ENCODE data around the gene GNAS. TPM values are rescaled to one million over a fixed set of nuclear protein-coding genes. Genes with fewer than 3 reads are reported as not detected.

The GNAS gene
- total and polyA plus RNA-seq, 9 of the 15 experiments (the other 6 are each of a cell fraction or from before 2014, with no cell fraction given), result 128 to 648 (median 266) TPM

DNA sequence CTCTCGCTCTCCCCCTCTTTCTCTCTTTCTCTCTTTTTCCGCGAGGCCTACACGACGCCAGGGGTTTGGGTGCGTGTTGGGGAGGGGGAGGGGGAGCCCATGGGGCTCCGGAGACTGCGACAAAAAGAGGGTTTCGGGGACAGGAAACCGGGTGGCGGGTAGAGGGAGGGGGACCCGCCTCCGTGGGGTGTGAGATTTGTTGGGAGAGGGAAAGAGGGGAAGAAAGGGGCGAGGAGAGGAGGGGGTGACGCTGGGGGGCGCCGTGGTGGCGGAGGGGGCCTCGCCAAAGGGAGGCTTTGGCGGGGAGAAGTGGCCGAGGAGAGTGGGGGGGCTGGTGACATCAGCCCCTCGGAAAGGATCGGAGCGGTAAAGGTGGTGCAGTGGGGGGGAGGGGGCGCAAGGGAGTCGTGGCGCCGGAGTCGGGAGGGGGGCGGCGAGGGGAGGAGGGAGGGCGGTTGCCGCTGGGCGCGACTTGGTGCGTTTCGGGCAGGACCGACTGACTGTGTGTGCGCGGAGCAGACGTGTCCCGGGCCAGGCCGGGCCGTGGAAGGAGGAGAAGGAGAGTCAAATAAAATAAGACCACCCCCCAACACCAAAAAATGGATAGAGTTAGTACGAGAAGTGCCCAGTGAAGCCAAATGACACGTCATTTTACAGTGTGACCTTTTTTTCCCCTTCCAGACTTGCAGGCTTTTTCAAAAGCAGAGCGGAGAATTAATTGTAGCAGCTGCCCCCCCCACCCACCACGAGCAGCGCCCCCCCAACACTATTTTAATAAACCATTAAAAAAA is 39.8 kb downstream of the GNAS start (continued):
- TF ChIP-seq SMC3 (conservative IDR thresholded peaks at IDR 0.05; ENCODE audit: insufficient read depth, low read depth, low read length), result no peak
- TF ChIP-seq MAFG (tag; conservative IDR thresholded peaks at IDR 0.05), result no peak
- peak; percentile 30; the same call in 1 of the 2 replicates for TF ChIP-seq PML (IDR thresholded peaks at IDR 0.05; ENCODE audit: low read length)
- no peak for TF ChIP-seq EHMT2 (IDR thresholded peaks at IDR 0.05)
- TF ChIP-seq KDM1A (IDR thresholded peaks at IDR 0.05), result peak in 1 of 2 experiments; percentile 58; a peak in 1 of 4 replicates
- TF ChIP-seq, protein P1, sequence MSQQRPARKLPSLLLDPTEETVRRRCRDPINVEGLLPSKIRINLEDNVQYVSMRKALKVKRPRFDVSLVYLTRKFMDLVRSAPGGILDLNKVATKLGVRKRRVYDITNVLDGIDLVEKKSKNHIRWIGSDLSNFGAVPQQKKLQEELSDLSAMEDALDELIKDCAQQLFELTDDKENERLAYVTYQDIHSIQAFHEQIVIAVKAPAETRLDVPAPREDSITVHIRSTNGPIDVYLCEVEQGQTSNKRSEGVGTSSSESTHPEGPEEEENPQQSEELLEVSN (IDR thresholded peaks at IDR 0.05; ENCODE audit: borderline replicate concordance in 1 of 2, extremely low read depth in 1 of 2, insufficient read depth in 1 of 2, insufficient read length in 1 of 2, low read depth in 1 of 2, low read length in 1 of 2, poor library complexity in 1 of 2, severe bottlenecking in 1 of 2), result peak in 1 of 2 experiments; percentile 38
- no peak for TF ChIP-seq POLR2B (IDR thresholded peaks at IDR 0.05; ENCODE audit: low read depth, partially characterized antibody)
- TF ChIP-seq, protein P2, sequence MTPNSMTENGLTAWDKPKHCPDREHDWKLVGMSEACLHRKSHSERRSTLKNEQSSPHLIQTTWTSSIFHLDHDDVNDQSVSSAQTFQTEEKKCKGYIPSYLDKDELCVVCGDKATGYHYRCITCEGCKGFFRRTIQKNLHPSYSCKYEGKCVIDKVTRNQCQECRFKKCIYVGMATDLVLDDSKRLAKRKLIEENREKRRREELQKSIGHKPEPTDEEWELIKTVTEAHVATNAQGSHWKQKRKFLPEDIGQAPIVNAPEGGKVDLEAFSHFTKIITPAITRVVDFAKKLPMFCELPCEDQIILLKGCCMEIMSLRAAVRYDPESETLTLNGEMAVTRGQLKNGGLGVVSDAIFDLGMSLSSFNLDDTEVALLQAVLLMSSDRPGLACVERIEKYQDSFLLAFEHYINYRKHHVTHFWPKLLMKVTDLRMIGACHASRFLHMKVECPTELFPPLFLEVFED (CRISPR knock-in tag; conservative IDR thresholded peaks at IDR 0.05), result peak; percentile 62; the same call in 1 of the 2 replicates
- TF ChIP-seq SAP30 (IDR thresholded peaks at IDR 0.05; ENCODE audit: borderline replicate concordance, insufficient read depth, low read depth, low read length, poor library complexity, severe bottlenecking), result no peak
- 0 out of 2 replicates have a peak, but pooled peaks have one; percentile 4 for TF ChIP-seq MYC (IDR thresholded peaks at IDR 0.05; ENCODE audit: low read depth, low read length)
- TF ChIP-seq MYC (CRISPR knock-in tag; IDR thresholded peaks at IDR 0.05; ENCODE audit: borderline replicate concordance, low read depth), result no peak
- TF ChIP-seq E2F3 (CRISPR knock-in tag; IDR thresholded peaks at IDR 0.05), result no peak
- TF ChIP-seq SMAD1 (IDR thresholded peaks at IDR 0.05; ENCODE audit: low read depth, low read length, partially characterized antibody), result no peak
- no peak for TF ChIP-seq PRPF4 (IDR thresholded peaks at IDR 0.05; ENCODE audit: insufficient read depth, low read depth, low read length, poor library complexity, severe bottlenecking)
- TF ChIP-seq ZC3H11A (IDR thresholded peaks at IDR 0.05; ENCODE audit: low read depth, low read length), result no peak
- TF ChIP-seq BCOR (IDR thresholded peaks at IDR 0.05), result 0 out of 2 replicates have a peak, but pooled peaks have one; percentile 32
- TF ChIP-seq POLR2AphosphoS5 (IDR thresholded peaks at IDR 0.05; ENCODE audit: control insufficient read depth, insufficient read depth, low read depth, low read length), result 0 out of 2 replicates have a peak, but pooled peaks have one; percentile 35
- TF ChIP-seq, protein P3, sequence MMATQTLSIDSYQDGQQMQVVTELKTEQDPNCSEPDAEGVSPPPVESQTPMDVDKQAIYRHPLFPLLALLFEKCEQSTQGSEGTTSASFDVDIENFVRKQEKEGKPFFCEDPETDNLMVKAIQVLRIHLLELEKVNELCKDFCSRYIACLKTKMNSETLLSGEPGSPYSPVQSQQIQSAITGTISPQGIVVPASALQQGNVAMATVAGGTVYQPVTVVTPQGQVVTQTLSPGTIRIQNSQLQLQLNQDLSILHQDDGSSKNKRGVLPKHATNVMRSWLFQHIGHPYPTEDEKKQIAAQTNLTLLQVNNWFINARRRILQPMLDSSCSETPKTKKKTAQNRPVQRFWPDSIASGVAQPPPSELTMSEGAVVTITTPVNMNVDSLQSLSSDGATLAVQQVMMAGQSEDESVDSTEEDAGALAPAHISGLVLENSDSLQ (IDR thresholded peaks at IDR 0.05), result no peak
- TF ChIP-seq EWSR1 (IDR thresholded peaks at IDR 0.05; ENCODE audit: borderline replicate concordance, low read depth, partially characterized antibody), result no peak
- peak; percentile 70 for TF ChIP-seq POLR2G (IDR thresholded peaks at IDR 0.05; ENCODE audit: low read depth, low read length)
- TF ChIP-seq ADNP (tag; IDR thresholded peaks at IDR 0.05), result no peak
- TF ChIP-seq GATA2 (CRISPR knock-in tag; IDR thresholded peaks at IDR 0.05), result no peak
- TF ChIP-seq KLF13 (tag; IDR thresholded peaks at IDR 0.05; ENCODE audit: borderline replicate concordance, low read depth), result no peak
- 0 out of 2 replicates have a peak, but pooled peaks have one; percentile 26 for TF ChIP-seq DPF2 (IDR thresholded peaks at IDR 0.05)
- peak; percentile 91 for TF ChIP-seq NFRKB (IDR thresholded peaks at IDR 0.05; ENCODE audit: low read depth)
